Progenitor cell of endocrine pancreas (in vitro differentiated cells): ENCODE results near the gene CCNA1. TPM values are rescaled to one million over a fixed set of nuclear protein-coding genes. Genes with fewer than 3 reads are reported as not detected.

Source experiments
- DNase-seq: peaks from one replicate; pipeline ENCODE4 v3.0.0; 2021; ENCODE audit warnings: low spot score; ENCODE audit not compliant: unreplicated experiment
- H3K27ac Mint-ChIP-seq: 2 replicates; pipeline ENCODE4 v1.8.0; 2021; ENCODE audit warnings: mild to moderate bottlenecking, moderate library complexity, mixed read lengths
- H3K27me3 Mint-ChIP-seq: 2 replicates; pipeline ENCODE4 v1.8.0; 2021; ENCODE audit warnings: mixed read lengths
- H3K36me3 Mint-ChIP-seq: 2 replicates; pipeline ENCODE4 v1.8.0; 2022; ENCODE audit warnings: mixed read lengths; ENCODE audit not compliant: insufficient read depth
- H3K4me1 Mint-ChIP-seq: 2 replicates; pipeline ENCODE4 v1.8.0; 2021; ENCODE audit warnings: low read depth, mixed read lengths
- H3K4me3 Mint-ChIP-seq: 2 replicates; pipeline ENCODE4 v1.8.0; 2021; ENCODE audit warnings: low read depth, mild to moderate bottlenecking, moderate library complexity, mixed read lengths
- H3K9me3 Mint-ChIP-seq: 2 replicates; pipeline ENCODE4 v1.8.0; 2021; ENCODE audit warnings: low read depth, mixed read lengths
- total RNA-seq: library from RNA; stranded (reverse); gene quantifications from 2 replicates; pipeline ENCODE4 v1.2.1, GENCODE V29; 2021
- TF ChIP-seq, protein P1 (sequence below): fragments of 200-600 bp; sonication (generic); IDR thresholded peaks from one replicate; pipeline ENCODE4 v1.5.0; 2021; ENCODE audit warnings: antibody characterized with exemption, mild to moderate bottlenecking; ENCODE audit not compliant: unreplicated experiment

Gene CCNA1
- total RNA-seq, 1 donor from 2014 or later: 0.77 TPM

- H3K9me3 Mint-ChIP-seq: peaks cover 14% of the 10 kb centered on the region
- H3K27ac Mint-ChIP-seq: no peak overlapping the region
- TF ChIP-seq, protein P1, sequence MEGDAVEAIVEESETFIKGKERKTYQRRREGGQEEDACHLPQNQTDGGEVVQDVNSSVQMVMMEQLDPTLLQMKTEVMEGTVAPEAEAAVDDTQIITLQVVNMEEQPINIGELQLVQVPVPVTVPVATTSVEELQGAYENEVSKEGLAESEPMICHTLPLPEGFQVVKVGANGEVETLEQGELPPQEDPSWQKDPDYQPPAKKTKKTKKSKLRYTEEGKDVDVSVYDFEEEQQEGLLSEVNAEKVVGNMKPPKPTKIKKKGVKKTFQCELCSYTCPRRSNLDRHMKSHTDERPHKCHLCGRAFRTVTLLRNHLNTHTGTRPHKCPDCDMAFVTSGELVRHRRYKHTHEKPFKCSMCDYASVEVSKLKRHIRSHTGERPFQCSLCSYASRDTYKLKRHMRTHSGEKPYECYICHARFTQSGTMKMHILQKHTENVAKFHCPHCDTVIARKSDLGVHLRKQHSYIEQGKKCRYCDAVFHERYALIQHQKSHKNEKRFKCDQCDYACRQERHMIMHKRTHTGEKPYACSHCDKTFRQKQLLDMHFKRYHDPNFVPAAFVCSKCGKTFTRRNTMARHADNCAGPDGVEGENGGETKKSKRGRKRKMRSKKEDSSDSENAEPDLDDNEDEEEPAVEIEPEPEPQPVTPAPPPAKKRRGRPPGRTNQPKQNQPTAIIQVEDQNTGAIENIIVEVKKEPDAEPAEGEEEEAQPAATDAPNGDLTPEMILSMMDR: no peak
- H3K27me3 Mint-ChIP-seq: peaks cover 35% of the 10 kb centered on the region
- DNase-seq: no peak
- H3K4me1 Mint-ChIP-seq: peaks cover 22% of the 10 kb centered on the region
- H3K4me3 Mint-ChIP-seq: no peak overlapping the region
- peaks cover 1% of the 10 kb centered on the region for H3K36me3 Mint-ChIP-seq
Observed at GRCh38 chr13:36421447-36421846, 10.8 kb upstream of the CCNA1 start.

- no peak for DNase-seq
- H3K36me3 Mint-ChIP-seq: peaks cover 1% of the 10 kb centered on the region
- peaks cover 7% of the 10 kb centered on the region for H3K4me1 Mint-ChIP-seq
- H3K9me3 Mint-ChIP-seq: peaks cover 16% of the 10 kb centered on the region
- peaks cover 57% of the 10 kb centered on the region for H3K27me3 Mint-ChIP-seq
- TF ChIP-seq, protein P1: no peak
- no peak overlapping the region for H3K4me3 Mint-ChIP-seq
- no peak overlapping the region for H3K27ac Mint-ChIP-seq
Observed at GRCh38 chr13:36428086-36428485, 4.2 kb upstream of the CCNA1 start.

- TF ChIP-seq, protein P1: no peak
- Mint-ChIP-seq H3K36me3 (no peaks in the 10 kb centered on the region), H3K27ac (peak overlapping the region; percentile 43), H3K4me1 (peaks cover 7% of the 10 kb centered on the region), H3K27me3 (peaks cover 77% of the 10 kb centered on the region), H3K4me3 (peak overlapping the region; percentile 65), H3K9me3 (peaks cover 9% of the 10 kb centered on the region)
- DNase-seq: no peak
Observed at GRCh38 chr13:36430247-36431203, 1.8 kb upstream of the CCNA1 start.

DNA sequence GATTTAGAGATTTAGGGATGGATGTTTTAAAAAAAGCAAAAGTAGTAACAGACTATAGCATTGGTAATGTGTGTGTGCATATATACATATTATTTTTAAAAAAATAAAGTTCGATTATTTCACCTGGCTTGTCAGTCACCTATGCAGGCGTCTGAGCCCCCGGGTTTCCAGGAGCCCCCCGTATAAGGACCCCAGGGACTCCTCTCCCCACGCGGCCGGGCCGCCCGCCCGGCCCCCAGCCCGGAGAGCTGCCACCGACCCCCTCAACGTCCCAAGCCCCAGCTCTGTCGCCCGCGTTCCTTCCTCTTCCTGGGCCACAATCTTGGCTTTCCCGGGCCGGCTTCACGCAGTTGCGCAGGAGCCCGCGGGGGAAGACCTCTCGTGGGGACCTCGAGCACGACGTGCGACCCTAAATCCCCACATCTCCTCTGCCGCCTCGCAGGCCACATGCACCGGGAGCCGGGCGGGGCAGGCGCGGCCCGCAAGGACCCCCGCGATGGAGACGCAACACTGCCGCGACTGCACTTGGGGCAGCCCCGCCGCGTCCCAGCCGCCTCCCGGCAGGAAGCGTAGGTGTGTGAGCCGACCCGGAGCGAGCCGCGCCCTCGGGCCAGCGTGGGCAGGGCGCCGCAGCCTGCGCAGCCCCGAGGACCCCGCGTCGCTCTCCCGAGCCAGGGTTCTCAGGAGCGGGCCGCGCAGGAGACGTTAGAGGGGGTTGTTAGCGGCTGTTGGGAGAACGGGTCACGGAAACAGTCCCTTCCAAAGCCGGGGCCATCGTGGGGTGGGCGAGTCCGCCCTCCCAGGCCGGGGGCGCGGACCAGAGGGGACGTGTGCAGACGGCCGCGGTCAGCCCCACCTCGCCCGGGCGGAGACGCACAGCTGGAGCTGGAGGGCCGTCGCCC, 840 bp upstream of the CCNA1 start:
- Mint-ChIP-seq H3K27ac (no peak overlapping the region), H3K4me1 (peaks cover 7% of the 10 kb centered on the region), H3K36me3 (no peaks in the 10 kb centered on the region), H3K9me3 (peaks cover 2% of the 10 kb centered on the region), H3K27me3 (peaks cover 84% of the 10 kb centered on the region), H3K4me3 (peak overlapping the region; percentile 65)
- TF ChIP-seq, protein P1: no peak
- DNase-seq: peak; percentile 16

- Mint-ChIP-seq H3K36me3 (no peaks in the 10 kb centered on the region), H3K27me3 (peaks cover 75% of the 10 kb centered on the region), H3K9me3 (no peaks in the 10 kb centered on the region), H3K4me1 (no peaks in the 10 kb centered on the region), H3K4me3 (no peak overlapping the region), H3K27ac (no peak overlapping the region)
- no peak for DNase-seq
- TF ChIP-seq, protein P1: no peak
Observed at GRCh38 chr13:36436811-36437210, 4.5 kb downstream of the CCNA1 start.
